T-helper 2 cell (primary cell): ENCODE results near the gene TGFBR3.

Experiments used
- DNase-seq, 5 experiments: peaks; one replicate each; pipeline versions ENCODE4 v3.0.0 to v3.0.0-alpha.2; 2012 to 2022

Gene TGFBR3

DNA sequence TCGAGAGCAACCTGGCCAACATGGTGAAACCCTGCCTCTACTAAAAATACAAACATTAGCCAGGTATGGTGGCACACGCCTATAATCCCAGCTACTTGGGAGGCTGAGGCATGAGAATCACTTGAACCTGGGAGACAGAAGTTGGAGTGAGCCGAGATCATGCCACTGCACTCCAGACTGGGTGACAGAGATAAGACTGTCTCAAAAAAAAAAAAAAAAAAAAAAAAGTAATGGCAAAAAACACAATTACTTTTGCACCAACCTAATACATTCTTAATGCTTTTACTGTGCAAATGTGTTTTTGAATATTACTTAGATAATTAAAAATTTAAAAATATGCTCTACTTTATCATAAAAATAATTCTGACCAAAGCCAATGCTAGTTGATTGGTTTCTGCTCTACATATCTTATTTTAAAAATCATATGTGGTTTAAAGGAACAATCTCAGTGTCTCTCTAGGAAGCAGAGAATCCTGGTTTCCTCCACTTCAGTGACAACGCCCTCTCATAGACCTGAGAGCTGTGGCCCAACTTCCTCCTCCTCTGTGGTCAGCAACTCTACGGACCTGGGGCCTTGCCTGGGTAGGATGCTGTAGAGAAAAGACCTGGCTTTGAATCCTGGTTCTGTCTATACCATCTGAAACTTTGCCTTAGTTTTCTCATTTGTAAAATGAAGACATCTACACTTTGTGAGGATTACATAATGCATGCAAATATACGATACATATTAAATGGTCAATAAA, 64.7 kb downstream of the TGFBR3 start:
- no peak for DNase-seq

DNA sequence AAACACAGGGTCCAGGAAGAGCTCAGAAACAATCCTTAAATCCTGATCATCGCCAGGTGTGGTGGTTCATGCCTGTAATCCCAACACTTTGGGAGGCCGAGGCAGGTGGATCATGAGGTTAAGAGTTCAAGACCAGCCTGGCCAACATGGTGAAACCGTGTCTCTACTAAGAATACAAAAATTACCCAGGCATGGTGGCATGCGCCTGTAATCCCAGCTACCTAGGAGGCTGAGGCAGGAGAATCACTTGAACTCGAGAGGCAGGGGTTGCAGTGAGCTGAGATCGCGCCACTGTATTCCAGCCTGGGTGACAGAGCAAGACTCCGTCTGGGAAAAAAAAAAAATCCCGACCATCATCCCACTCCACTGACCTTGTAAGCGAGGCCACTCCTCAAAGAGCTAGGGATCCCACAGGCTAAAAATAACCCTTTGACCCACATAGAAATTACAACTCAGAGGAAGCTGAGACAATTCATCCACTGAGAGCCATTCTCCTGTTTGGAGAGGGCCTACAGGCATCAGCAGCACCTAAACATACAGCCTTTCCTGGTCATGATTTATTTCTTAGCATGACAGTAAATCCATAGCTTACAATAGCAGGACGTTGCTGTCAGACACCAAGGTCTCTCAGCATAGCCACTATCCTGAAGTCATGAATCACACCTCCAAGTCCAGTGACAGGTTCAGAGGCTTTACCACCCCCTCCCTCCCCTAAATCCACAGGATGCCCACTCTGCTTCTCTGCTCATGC, 66.7 kb downstream of the TGFBR3 start:
- no peak for DNase-seq

DNA sequence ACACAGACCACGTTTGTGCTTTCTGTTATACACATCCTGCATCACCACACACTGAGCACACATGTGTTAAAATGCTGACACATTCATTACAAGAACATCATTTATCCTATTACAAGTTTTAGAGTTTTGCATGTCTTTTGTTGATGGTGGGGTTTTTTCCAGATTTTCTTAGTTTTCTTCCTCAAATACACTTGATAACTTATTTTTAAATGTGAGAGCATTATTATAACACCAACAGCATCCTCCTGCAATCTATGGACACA, 67.3 kb downstream of the TGFBR3 start:
- DNase-seq: peak in 1 of 5 experiments; percentile 48

DNA sequence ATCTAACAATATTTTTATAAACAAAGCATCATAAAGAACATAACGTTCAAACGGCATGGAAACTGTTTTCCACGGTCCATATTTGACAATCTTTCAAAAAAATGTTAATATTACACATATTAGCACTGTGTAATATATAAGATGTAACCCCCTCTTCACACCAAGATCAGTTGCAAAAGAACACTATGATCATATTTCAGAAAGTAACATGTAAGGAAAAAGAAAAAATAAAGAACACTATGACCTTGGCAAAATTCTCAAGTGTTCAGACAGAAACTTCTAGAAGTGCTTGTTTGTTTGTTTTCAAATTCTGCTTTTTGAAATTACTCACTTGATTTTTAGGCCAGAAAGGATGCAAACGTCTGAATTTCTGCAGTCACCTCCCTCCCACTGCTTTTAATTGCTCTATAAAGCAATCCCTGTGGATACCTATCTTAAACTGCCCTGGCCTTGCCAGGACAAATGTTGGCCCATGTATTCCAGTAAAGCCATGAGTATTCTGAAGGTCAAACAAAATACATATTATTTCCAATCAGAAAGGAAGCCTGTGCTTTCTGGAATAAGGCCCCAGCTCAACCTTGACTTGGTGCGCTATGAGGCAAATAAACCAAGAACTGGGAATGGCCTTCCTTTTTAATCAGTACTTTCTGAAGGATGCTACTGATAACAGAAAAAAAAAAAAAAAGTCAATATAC, 68.6 kb downstream of the TGFBR3 start:
- no peak for DNase-seq

DNA sequence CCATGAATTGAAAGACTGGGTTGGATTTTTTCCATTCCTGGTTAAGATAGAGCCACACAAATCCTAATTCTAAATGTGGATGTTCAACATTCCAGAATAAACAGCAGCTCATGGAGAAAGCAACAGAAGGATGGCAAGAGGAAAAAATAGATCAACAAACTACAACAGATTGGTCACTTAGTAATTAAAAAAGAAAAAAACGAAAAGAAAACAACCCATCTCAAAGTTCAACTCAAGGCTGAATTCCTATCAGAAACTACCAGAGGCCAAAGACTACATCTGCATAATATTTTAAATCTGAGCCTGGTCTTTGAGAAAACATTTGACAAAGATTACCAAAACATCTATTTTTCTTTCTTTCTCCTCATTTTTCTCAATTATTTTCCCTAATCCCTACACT, 69.9 kb downstream of the TGFBR3 start:
- DNase-seq: no peak

DNA sequence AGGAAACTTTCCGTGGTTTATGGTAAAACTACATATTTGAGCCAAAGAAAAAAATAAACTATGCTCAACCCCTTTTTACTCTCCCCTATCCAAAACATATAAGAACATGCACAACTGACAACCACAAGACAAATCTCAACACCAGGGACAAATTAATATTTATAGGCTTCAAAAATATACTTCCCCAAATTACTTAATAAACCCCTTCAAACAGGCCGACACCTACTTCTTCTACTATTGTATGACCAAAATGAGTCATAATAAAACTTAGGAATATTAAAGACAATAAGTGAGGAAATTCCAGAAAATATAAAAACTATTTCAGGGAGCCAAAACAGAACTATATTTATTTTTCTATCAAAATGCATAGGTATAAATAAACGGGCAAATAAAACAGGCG, 71.5 kb downstream of the TGFBR3 start:
- no peak for DNase-seq

DNA sequence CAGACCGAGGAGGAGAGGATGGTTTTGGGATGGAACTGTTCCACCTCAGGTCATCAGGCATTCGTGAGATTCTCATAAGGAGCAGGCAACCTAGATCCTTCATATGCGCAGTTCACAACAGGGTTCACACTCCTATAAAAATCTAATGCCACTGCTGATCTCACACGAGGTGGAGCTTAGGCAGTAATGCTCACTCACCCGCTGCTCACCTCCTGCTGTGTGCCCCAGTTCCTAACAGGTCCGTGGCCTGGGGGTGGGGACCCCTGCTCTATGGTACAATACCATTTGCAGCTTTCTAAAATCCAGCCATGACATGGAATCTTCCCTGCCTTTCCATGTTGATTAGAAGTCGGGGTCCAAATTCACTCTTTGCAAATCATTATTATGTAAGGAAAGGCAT, 72.1 kb downstream of the TGFBR3 start:
- DNase-seq: no peak

DNA sequence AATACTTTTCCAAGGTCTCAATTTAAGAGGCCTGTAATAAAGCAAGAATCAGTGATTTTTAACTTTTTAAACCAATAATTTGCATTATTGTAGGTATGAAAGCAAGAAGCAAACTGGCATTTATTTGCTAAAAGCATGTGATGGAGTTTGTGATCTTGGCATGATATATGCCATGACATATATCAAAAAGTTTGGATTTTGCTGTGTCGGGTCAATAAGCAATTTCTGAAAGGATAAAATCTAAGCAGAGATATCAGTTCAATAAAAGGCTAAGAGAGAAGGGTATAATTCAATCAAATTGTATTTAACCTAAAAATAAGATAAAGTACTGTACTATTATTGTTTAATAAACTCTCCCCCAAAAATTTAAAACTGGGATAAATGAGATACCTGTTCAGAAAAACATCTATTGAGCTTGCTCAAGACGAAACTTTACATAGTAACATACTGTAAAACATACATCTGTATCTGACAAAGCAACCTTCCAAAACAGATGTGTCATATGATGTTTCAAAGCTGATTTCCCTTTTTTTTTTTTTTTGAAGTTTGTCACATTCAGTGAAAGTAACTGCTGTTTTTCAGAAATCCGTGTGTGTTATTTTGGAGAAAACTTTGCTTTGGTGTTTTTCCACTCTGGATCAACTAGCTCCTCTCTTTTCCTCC, 74.5 kb downstream of the TGFBR3 start:
- no peak for DNase-seq

DNA sequence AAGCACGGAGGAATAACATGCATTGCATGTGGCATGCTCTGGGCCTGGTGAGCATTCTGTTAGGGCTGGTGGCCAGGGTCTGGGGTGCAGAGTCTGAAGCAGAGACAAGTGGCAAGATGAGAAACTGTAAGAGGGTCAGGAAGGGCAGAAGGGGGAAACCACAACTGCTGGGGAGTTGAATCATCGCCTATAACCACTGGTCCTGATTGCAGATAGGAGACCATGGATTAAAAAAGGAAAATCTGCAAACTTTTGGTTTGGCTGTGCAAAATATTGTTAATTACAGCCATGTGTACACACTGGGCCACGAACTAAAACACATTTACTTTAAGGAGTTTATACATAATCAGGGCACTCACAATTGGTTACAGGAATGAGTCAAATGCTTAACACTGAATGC, 76.6 kb downstream of the TGFBR3 start:
- peak in 1 of 5 experiments; percentile 62 for DNase-seq

DNA sequence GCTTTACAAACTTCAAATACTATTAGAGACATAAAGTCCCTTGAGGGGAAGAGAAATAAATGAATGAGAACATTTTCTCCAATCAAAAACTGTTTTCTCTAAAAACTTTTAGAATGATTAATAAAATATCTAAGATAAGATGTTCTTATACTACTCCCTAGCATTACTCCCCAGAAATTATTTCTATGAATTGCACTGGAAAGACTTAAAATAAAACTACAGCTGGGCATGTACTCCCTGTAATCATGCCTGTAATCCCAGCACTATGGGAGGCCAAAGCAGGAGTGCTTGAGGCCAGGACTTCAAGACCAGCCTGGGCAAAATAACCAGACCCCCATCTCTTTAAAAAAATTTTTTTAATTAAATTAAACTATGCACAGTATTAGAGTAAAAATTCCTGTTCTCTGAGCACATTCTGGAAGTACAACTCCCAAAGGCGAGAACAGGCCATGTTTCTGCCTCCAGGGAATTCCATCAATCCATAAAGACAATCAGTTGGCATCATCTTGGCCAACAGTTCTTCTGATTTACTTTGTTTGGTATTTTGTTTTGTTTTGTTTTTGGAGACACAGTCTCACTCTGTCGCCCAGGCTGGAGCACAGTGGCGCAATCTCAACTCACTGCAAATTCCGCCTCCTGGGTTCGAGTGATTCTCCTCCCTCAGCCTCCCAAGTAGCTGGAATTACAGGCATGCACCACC, 77.9 kb downstream of the TGFBR3 start:
- no peak for DNase-seq

DNA sequence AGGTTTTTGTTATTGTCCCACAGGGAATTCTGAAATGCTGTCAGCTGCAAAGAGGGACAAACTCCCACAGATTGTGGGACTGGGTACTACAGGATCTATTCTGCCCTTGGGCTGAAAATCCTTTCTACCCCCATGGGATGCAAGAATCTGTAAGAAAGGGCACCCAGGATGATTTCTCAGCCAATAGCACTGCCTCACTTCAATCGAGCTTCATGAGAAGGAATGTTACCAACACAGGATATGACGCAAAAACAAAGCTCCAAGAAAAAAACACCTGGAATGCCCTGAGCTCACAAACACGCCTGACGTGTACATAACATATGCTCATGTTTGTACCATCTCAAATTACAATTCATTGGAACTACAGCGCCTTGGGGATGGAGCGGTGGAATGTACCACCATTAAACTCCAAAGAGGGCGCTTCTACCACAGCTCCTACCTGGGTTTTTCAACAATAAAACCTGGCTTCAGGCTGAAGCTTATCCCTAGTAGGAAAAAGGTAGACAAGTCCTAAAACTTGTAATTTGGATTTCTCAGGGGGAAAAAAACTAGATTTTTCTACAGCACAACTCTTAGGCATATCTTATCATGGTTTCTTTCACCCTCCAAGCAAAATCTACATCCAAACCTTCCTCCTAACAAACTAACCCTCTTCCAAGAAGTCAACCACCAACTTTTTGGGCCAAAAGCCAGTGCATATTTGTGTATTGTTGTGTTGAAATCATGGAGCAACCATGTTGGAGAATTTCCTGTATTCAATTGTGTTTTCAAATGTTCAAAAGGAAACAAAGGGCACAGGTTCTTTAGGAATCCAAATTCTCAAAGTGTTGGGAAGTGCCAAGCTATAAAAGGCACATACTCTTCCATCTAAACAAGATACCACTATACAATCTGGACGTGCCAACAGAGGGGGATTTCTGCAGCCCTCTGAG, 78.9 kb downstream of the TGFBR3 start:
- DNase-seq: no peak

DNA sequence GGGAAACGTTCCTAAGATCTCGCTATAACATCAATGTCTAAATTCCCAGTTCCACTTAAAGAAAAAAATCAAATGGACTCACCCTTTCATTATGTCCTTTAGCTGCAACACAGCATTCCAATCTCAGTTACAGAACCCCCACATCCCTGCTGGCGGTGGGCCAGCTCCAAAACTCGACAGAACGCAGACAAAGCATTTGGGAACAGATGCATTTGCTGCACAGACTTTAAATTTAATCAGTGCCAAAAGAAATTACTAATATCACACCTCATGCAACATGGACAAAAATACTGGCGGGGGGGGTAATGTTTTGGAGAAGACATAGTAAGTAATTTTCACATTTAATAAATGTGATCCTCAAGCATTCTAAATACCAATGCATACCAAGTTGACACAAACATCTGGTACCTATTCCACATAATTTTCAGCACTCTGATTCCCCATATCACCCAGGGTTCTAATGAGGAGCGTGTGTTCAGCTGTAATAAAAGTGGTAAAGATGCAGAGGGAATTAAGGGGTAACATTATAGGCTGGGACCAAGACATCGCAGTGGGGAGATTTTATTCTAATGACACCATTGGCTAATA, 79.7 kb downstream of the TGFBR3 start:
- DNase-seq: no peak

DNA sequence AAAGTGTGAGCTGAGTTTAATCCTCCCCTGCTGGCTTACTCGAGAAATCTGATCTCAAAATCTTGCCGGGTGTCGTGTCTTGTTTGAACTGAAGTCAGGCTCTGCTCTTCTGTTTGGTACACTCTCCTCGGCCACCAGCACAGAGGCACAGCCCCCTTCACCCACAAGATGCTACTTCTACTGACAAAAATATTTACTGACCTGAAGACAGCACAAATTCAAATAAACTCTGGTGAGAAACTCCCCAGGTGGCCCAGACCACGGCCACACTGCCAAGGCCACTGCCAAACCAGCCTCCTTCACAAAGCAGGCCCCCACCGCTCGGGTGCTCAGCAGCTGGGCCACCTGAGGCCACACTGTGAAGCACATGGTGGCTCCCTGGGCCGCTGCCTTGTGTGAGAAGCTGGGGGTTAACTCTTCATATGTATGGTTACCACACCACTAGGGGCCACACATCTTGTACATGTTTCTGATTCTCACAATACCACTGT, 80.6 kb downstream of the TGFBR3 start:
- peak in 3 of 5 experiments; percentile 20 to 67 (median 24) for DNase-seq

DNA sequence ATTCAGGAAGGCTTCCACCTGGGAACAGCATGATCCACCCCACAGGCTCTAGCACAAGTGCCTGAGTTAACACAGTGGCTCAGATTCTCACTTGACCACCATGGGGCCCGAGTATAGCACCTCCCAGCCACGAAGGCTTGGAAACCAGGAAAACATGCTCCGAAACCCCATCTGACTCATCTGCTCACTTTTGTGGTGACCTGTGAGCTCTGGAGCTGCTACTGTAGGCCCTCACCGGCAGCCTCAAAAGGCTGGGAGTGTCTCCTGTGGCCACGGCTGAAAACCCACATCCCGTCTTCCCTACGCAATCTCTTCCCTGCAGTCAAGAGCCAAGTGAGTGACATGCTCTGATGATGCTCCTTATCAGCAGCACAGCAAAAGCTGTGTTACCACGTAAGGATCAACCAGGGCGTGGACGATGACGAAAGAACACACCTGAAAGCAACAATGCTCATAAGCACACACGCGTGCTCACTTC, 81.4 kb downstream of the TGFBR3 start:
- DNase-seq: peak; percentile 51 to 100 (median 81)

DNA sequence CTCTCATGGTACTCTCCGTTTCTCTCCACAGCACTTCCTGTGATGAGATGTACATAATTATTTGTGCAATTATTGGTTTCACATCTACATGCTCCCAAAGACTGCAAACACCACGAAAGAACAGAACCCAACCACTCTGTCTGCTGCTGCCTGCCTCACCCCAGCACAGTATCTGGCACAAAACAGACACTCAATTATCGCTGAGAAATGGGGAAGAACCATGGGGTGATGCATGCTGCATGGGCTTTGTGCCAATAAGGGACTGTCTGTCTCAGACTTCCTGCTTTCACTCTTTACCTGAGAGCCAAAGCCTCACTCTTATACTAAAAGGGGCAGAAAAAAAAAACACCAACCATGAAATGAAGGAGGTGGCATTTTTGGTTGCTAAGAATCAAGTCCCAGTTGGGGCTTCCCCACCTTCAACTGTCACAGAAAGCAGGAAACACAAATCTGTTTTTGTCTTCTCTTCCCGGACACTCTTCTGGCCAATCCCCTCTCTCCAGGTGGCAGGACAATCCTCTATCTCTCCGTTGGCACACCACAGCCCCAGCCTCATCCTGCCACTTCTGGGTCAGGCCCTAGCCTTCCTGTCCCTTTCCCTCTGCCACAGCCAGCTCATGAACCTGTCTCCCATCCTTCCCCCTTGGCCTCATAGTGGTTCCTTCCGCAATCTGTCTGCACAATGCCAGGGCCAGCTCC, 82.0 kb downstream of the TGFBR3 start:
- peak; percentile 14 to 94 (median 47) for DNase-seq

DNA sequence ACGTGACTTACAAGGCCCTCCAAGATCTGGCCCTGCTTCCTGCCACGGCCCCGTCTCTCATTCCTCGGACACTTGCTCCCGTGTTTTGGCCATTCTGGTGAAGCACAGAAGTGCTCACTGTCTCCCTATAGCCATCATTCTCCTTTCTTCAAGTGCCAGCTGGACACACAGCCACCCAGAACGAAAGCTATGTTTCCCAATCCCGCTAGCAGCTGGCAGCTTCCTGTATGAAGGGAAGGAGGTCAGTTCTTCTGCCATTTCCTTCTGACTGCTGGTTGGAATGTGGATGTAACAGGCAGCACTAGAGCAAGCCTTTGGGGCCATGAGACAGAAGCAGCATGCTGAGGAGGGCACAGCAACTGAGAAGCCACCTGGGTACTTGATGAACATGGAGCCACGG, 82.8 kb downstream of the TGFBR3 start:
- DNase-seq: peak in 1 of 5 experiments; percentile 37

DNA sequence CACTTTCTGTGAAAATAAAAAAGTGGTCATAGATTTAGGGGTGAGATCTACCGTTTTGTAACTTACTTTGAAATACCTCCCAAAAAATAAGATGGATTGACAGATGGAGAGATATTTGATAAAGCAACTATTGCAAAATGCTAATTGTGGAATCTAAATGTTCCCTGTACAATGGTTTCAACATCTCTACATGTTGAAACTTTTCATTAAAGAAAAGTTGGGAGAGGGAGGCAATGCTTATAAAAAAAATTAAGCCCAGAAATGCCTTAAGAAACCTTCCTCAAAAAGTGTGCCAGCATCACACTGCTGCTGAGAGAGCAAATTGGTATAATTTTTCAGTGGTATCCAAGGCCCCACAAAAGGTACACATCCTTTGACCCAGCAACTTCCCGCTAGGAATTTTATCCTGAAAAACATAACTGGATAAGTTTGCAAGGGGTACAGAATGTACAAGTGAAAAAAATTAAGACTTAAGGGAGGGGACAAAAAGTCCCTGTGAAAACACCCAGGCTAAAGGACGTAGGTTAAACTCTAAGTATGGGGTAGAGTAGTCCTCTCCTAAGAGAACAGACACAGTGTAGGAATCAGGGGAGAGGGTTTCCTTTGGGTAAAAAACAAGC, 84.3 kb downstream of the TGFBR3 start:
- no peak for DNase-seq

DNA sequence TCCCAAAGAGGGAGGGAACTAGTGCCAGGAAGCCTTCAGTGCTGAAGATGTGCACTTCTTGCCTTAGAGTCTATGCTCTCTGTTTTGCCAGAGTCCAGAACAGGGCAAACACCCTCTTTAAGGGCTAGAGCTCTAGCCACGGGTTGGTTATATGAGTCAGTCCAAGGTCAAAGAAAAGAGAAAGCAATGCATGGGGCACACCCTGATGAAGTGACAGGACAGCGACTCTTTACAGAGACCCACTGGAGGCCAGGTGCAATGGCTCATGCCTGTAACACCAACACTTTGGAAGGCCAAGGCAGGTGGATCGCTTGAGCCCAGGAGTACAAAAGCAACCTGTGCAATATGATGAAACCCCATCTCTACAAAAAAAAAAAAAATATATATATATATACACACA, 86.1 kb downstream of the TGFBR3 start:
- peak in 1 of 5 experiments; percentile 33 for DNase-seq

DNA sequence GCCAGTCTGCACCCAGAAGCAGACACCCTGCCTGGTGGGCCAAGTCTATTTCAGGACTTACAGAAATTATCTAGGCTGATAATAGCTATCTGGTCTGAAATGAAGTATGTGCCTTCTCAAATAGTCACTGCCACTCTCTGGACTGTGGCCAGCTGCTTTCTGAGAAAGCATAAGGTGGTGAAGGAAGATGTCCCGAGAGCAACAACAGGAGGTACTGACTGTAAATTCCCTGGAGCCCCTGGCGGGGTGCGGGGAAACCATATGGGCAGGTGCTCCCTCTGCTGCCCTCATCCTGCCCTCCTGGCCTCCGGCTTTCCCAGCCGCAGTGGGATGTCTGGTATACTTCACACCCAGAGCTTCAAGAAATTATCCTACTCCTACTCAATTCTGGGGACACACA, 86.8 kb downstream of the TGFBR3 start:
- DNase-seq: no peak

DNA sequence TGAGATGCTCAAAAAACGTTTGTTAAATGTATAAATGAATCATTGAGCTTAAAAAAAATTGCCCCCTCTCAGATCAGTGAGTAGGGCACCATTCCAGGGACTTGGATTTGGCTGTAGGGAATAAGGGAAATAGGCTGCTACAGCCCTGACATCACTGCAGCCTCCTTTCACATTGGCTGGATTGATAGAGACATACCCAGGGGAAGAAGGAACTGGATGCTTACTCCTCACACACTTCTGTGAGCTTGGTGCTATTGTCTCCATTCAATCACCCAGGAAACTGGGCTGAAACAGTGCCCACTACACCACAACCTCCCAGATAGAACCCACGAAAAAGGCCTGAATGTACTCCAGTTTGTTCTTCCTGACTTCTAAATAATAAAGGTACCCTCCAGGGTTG, 87.2 kb downstream of the TGFBR3 start:
- DNase-seq: no peak
